ENCODE results near the gene ASPHD1.

- no peak for TF ChIP-seq CTCF (IDR thresholded peaks at IDR 0.05; ENCODE audit: borderline replicate concordance, extremely low read depth, low read length, poor library complexity, severe bottlenecking)
- TF ChIP-seq EZH2 (IDR thresholded peaks at IDR 0.05; ENCODE audit: borderline replicate concordance, low read depth, low read length, severe bottlenecking) = no peak
Observed at GRCh38 chr16:29892458-29892813, 7.9 kb upstream of the ASPHD1 start.
